Posterior cingulate gyrus (tissue), 11 donors: ENCODE measurements around the gene CLEC16A.

Source experiments
- DNase-seq, 10 donors: peaks; one replicate each; pipeline versions ENCODE4 v3.0.0 to v3.0.0-alpha.2; 2020 to 2021; ENCODE audit warnings: mixed read lengths in 3 of 10
- intact Hi-C: fragments of 100-400 bp; cut with DNase I; formaldehyde crosslinking; loops from one replicate; pipeline ENCODE4 v1.15.1; 2023

The CLEC16A gene

DNA sequence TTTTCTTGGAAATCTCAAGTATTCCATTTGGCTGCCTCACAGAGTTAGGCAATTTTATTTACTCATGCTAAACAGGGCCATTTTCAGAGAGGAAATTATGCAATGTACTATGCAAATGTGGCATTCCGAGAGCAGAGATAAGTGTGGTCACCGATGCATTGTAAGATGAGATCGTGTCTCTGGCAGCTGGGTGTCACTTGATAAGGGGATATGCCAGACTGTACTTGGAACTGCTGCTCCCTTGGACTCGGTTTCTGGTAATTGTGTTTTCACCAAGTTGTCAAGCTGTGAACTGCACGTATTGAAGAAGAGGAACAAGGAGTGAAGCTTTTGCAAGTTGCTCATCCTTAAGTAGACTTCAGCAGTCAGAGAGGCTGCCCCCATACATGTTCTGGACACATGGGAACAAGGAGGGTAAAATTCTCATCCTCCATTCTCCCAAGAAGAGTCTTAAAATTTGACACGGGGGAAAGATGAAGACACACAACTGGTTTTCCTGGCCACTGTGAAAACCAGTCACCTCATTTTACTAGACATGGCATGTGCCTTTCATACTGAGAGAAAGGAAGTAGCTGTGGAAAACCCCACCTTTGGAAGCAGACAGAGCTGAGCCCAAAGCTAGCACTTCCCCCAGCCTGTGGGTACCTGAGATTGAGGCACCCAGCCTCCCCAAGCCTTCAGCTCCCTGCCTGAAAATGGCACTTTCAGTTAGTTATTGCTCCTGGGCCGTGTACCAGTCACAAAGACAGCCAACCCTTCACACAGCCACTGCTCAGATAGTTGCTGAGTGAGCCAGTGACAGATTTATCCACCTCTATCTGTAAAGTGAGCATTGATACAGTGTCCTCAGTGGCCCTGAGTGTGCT lies 160.9 kb downstream of the CLEC16A start:
- intact Hi-C loops, result no loop called here
- DNase-seq, result peak in 3 of 10 donors; percentile 11 to 25 (median 20)

DNA sequence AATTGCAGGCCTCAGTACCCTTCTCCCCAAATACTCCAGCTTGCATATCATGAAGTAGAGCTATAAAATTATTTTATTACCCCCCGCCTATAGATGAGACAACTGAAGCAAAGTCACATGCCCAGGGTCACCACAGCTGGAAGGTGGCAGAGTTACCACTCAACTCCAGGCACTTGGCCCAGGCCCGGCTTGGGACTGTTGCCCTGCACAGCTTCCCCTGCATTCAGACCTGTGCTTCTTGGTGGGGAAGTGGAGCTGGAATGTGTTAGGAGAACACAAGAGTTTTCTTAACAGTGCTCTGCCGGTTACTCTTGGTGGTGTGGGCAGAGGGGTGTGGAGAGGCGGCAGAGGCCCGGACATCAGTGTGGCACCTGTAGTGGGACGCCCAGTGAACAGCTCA lies 162.4 kb downstream of the CLEC16A start:
- intact Hi-C loops, result no loop called here
- DNase-seq, result no peak

DNA sequence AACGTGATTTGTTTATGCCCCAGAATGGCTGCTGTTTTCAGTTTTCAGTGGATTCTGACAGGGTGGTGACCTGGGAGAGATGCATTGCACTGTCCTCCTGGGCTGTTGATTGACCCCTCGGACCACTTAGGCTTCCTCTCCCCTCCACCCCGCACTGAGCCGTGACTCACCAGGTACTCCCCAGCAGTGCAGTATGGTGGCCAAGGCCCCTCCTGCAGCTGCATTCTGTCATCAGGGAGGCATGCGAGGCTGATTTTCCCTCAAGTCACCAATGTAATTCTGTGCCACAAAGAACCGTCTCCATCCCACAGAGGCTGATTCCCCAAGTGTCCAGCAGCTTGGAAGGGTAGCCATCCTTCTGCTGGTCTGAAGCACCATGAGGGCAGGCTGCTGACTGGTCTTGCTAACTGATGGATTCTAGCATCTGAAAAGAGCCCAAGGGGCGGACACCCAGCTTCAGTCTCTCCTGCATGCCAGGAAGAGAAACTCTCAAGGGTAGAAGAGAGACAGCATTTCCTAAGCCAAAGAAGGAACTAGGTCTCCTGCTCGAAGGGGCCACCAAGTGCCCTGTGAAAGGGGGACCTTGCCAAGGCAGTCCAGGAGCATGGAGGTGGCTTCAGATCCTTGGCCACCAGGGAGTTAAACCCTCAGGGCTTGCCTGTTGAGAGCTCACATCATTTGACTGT lies 163.6 kb downstream of the CLEC16A start:
- intact Hi-C loops, result no loop called here
- DNase-seq, result no peak

- intact Hi-C loops, result no loop called here
- DNase-seq, result no peak
These were observed 164.1 kb downstream of the CLEC16A start for GRCh38 chr16:11108466-11108805.

DNA sequence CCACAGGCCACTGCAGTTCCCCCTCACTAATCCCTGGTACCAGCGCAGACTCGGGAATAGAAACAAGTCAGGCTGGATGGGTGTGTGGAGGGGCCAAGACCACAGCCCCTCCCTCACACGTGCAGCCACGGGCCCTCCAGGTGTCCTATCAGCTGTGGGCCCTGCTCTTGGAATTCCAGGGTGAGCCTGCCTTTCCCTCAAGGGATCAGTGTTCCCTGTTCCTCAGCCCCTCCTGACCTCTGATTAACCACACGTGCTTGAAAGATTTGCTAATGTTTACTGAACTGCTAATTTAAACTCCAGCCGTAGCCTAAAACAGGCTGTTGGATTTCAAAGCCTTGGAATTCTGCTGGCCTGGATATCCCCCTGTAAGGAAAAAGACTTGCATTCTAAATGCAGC lies 165.2 kb downstream of the CLEC16A start:
- intact Hi-C loops, result no loop called here
- no peak for DNase-seq

GRCh38 chr16:11111150-11111549 lies 166.8 kb downstream of the CLEC16A start:
- no peak for DNase-seq
- intact Hi-C loops, result no loop called here

DNA sequence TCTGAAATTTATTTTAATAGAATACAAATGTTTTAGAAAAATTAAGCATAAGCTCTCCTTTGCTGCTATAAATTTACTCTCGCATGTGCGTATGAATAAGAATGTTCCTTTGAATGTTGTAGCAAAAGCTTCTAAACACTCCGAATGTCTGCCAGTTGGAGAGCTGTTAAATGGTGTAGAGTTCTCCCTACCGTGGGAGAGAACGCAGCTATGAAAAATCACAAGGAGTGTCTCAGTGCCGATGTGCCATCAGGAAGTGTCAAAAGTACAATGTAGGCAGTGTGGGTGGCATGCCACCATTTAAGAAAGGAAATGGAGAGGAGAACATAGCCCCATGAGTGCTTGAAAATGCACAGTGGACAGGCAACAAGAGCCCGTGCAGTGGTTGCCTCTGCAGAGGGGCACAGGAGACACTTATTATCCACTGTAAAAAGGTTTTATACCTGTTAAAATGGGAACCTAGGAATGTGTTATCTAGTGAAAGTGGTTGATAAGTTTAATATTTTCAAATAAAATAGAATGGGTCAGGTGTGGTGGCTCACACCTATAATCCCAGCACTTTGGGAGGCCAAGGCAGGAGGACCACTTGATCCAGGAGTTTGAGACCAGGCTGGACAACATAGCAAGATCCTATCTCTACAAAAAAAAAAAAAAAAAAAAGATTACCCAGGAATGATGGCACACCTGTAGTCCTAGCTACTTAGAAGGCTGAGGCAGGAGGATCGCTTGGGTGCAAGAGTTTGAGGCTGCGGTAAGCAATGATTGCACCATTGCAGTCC lies 167.7 kb downstream of the CLEC16A start:
- intact Hi-C loops, result no loop called here

GRCh38 chr16:11112723-11113348 lies 168.5 kb downstream of the CLEC16A start:
- intact Hi-C loops, result no loop called here
- DNase-seq, result no peak

More for the DNA sequence above, 167.7 kb downstream of the CLEC16A start:
- DNase-seq, result no peak

DNA sequence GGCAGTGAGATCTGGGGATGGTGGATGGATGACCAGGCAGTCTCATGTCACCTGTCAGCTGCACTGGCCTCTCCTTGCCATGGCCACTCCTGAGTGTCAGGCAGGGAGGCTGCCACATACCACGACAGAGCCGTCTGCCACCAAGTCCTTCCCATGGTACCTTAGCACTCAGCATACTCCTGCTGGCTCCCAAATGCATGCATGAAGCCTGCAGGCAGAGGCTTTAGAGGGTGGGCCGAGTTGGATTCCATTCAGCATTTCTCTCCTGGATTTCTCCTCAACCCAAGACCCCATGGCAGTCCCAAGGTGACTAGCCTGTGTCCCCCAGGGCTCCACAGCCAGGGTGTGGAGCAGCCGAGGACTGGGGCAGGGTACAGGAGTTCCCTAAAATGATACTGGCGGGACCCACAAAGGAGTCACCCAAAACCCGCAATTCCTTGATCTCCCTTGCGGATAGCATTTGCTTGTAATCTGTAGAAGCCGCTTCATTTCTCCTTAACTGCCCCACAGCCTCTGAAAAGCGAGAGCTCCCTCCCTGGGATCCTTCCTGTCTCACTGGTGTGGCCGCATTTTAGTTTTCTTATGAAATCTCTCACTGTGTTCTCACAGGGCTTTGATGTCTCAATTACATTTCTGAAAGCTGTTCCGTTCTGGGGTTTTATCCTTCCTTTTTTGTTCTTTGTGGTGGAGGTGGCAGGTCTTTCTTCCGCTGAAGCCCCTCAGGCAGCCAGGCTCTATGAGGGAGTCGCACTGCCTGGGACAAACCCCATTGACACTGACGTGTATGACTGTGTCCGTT lies 170.2 kb downstream of the CLEC16A start:
- intact Hi-C loops, result no loop called here

DNA sequence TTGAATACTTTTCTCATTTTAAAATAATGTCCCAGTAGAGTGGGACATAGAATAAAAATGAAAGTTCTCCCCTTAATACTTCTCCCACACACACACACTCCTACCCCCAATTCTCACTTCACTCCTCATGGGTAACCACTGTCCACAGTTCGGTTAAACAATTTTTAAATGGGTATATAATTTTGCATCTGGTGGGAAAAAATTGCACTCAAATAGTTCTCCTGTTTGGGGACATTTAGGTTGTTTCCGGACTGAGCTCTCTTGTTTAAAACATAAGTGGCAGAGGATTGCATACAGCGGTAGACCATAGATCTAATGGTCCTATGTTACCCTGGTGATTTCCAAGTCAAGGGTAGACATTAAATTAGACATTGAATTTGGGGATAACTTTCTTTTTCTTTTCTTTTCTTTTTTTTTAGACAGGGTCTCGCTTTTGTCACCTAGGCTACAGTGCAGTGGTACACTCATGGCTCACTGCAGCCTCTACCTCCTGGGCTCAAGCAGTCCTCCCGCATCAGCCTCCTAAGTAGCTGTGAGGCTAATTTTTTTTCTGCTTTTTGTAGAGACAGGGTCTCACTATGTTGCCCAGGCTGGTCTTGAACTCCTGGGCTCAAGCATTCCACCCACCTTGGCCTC lies 173.3 kb downstream of the CLEC16A start:
- intact Hi-C loops, result no loop called here
- no peak for DNase-seq

More for the DNA sequence above, 170.2 kb downstream of the CLEC16A start:
- DNase-seq, result no peak

- no peak for DNase-seq
- intact Hi-C loops, result no loop called here
These were observed 174.1 kb downstream of the CLEC16A start for GRCh38 chr16:11118479-11118878.

GRCh38 chr16:11121083-11121608 lies 176.8 kb downstream of the CLEC16A start:
- intact Hi-C loops, result no loop called here

GRCh38 chr16:11121914-11122692 lies 177.7 kb downstream of the CLEC16A start:
- intact Hi-C loops, result no loop called here
- DNase-seq, result peak in 1 of 10 donors; percentile 59

More at GRCh38 chr16:11121083-11121608, 176.8 kb downstream of the CLEC16A start:
- peak in 1 of 10 donors; percentile 20 for DNase-seq

- peak in 1 of 10 donors; percentile 51 for DNase-seq
- intact Hi-C loops, result no loop called here
These were observed 179.3 kb downstream of the CLEC16A start for GRCh38 chr16:11123666-11124065.

DNA sequence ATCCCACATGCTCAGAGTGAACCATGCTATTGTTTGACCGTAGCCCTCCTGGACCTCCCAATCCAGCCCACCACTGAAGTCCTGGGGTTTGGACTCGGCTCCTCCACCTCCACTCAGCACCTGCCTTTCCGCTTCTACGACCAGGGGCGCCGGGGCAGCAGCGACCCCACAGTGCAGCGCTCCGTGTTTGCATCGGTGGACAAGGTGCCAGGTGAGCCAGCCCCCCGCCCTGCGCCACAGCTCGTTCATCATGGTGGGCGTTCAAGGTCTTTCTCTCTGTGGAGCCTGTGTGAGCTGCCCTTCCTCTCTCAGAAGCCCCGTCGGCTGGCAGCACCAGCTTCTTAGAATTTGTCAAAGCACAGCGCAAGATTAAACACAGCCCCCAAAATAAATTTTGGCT lies 181.6 kb downstream of the CLEC16A start:
- intact Hi-C loops, result no loop called here
- DNase-seq, result peak in 1 of 10 donors; percentile 60

- peak in 1 of 10 donors; percentile 43 for DNase-seq
- intact Hi-C loops, result no loop called here
These were observed 182.2 kb downstream of the CLEC16A start for GRCh38 chr16:11126399-11127054.

DNA sequence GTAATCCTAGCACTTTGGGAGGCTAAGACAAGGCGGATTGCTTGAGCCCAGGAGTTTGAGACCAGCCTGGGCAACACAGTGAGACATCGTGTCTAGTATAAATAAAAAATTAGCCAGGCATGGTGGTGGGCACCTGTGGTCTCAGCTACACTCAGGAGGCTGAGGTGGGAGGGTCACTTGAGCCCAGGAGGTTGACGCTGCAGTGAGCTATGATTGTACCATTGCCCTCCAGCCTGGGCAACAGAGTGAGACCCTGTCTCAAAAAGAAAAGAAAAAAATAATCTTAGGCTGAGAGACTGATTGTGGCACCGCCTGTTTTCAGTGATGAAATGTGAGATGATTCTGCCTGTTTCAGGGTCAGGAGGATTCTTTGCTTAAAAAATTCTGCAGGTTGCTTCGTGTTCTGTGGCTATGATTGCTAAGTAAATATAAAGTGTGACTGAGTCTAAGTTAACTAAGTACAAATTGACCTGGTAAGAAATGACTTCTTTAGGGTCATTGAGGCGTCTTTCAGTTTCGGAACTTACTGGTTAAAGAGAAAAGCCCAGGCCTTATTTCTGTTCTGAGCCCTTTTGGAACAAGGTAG lies 183.3 kb downstream of the CLEC16A start:
- peak in 1 of 10 donors; percentile 26 for DNase-seq
- intact Hi-C loops, result no loop called here
